GM19397 (cell line): ENCODE measurements around the gene NASP.

Experiments used
- ATAC-seq: cut with Tn5 transposase; IDR thresholded peaks from one replicate; pipeline ENCODE4 v1.9.1; 2021; ENCODE audit warnings: mild to moderate bottlenecking, moderate library complexity; ENCODE audit not compliant: unreplicated experiment

NASP gene

GRCh38 chr1:45660336-45660735, 76.5 kb downstream of the NASP start:
- ATAC-seq, result no peak

DNA sequence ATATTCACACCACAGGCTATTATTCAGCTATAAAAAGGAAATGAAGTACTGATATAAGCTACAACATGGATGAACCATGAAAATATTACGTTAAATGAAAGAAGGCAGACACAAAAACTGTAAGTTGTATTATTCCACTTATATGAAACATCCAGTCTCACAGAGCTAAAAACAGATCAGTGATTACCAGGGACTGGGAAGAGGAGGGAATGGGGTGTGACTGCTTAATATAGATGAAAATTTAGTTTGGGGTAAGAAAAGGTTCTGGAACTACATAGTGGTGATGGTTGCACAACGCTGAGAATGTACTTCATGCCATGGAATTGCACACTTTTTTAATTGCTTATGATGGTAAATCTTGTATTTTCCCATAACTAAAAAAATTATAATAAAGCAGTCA, 83.0 kb downstream of the NASP start:
- no peak for ATAC-seq

GRCh38 chr1:45667321-45668111, 83.7 kb downstream of the NASP start:
- no peak for ATAC-seq
